Endothelial cell of umbilical vein (primary cell): ENCODE measurements around the gene SLC13A5.

Experiments used
- CTCF ChIP-seq, 2 donors: IDR thresholded peaks; 1 replicate in 1 of 2; 2 replicates in 1 of 2; pipeline ENCODE4 v1.5.1; 2011; ENCODE audit warnings: low read length in 2 of 2, mild to moderate bottlenecking in 2 of 2, moderate library complexity in 2 of 2, control low read depth in 1 of 2, inconsistent platforms in 1 of 2, low read depth in 1 of 2; ENCODE audit not compliant: insufficient read depth in 1 of 2; ENCODE audit errors: extremely low read depth in 1 of 2
- EZH2 ChIP-seq: IDR thresholded peaks from 2 replicates; pipeline ENCODE4 v1.6.1; 2012; ENCODE audit warnings: borderline replicate concordance, low read depth, mild to moderate bottlenecking, moderate library complexity, low read length, inconsistent platforms; ENCODE audit not compliant: severe bottlenecking
- FOS ChIP-seq: IDR thresholded peaks from 2 replicates; pipeline ENCODE4 v1.6.1; 2011; ENCODE audit warnings: mild to moderate bottlenecking, low read length, moderate library complexity, borderline replicate concordance; ENCODE audit not compliant: insufficient read depth
- GATA2 ChIP-seq: IDR thresholded peaks from 2 replicates; pipeline ENCODE4 v1.7.0; 2011; ENCODE audit warnings: low read depth, mild to moderate bottlenecking, moderate library complexity, mixed read lengths, low read length; ENCODE audit not compliant: insufficient read length, insufficient read depth
- JUN ChIP-seq: IDR thresholded peaks from 2 replicates; pipeline ENCODE4 v1.6.1; 2011; ENCODE audit warnings: borderline replicate concordance, low read depth; ENCODE audit not compliant: insufficient read length, insufficient read depth
- MYC ChIP-seq: IDR thresholded peaks from one replicate; pipeline ENCODE4 v1.6.1; 2011; ENCODE audit warnings: mild to moderate bottlenecking, low read depth, low read length
- POLR2A ChIP-seq: IDR thresholded peaks from 2 replicates; pipeline ENCODE4 v1.6.1; 2012; ENCODE audit warnings: low read depth, mild to moderate bottlenecking, control low read depth, low read length
- POLR2AphosphoS5 ChIP-seq: IDR thresholded peaks from 2 replicates; pipeline ENCODE4 v1.6.1; 2012; ENCODE audit warnings: low read depth, mild to moderate bottlenecking, control low read depth, low read length, moderate library complexity; ENCODE audit not compliant: insufficient read depth
- TF ChIP-seq, protein P1 (sequence below): IDR thresholded peaks from 2 replicates; pipeline ENCODE4 v1.6.1; 2011; ENCODE audit not compliant: insufficient read depth, insufficient read length

DNA sequence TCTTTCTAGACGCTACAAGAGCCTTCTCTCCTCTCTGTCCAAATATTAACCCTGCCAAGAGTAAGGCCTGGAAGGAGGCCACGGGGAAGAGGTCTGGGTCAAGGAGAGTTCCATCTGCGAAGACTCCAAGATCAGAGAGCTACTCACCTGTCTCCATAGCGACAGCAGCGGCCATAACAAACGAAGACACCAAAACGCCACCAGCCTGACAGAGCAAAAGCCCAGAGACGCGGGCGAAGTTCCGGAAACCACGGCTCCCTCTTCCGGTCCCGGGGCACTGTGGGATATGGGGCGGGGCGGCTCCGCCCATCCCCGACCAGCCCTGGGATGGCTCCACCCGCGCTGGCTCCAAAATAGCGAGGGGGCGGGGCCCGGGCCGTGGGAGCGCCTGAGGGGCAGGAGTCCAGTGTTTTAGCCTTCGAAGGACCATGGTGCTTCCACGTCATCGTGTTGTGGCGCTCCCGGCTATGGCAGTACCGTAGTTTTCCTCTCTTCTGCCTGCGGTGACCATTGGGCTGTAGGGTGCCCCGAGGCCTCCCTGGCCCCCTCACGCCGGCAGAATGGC, 61.7 kb downstream of the SLC13A5 start, which contains the start of the genes C17orf100 and MED31:
- TF ChIP-seq CTCF (IDR thresholded peaks at IDR 0.05; ENCODE audit: extremely low read depth in 1 of 2, insufficient read depth in 1 of 2, low read depth in 1 of 2, low read length in 2 of 2) = no peak
- peak; percentile 81 for TF ChIP-seq POLR2AphosphoS5
- peak; percentile 95 for TF ChIP-seq POLR2A
- no peak for TF ChIP-seq FOS
- no peak for TF ChIP-seq EZH2
- TF ChIP-seq MYC = no peak
- TF ChIP-seq, protein P1, sequence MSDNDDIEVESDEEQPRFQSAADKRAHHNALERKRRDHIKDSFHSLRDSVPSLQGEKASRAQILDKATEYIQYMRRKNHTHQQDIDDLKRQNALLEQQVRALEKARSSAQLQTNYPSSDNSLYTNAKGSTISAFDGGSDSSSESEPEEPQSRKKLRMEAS = no peak
- TF ChIP-seq JUN = no peak
- TF ChIP-seq GATA2 = no peak
